Bronchial epithelial cell (primary cell): ENCODE data around the gene NTM. TPM values are rescaled to one million over a fixed set of nuclear protein-coding genes. Genes with fewer than 3 reads are reported as not detected.

Experiments used
- DNase-seq: peaks from one replicate; pipeline ENCODE4 v3.0.0-alpha.2; 2010; ENCODE audit warnings: low read depth
- FAIRE-seq: peaks from 2 replicates; lab custom pipeline; 2011; peaks lifted over from hg19 to GRCh38; lab: Jason Lieb, UNC
- H3K27me3 ChIP-seq: 2 replicates; pipeline ENCODE4 v1.5.1; 2011; ENCODE audit warnings: low read length; ENCODE audit not compliant: control insufficient read depth, insufficient read depth
- H3K36me3 ChIP-seq: 2 replicates; pipeline ENCODE4 v1.5.1; 2011; ENCODE audit warnings: low read length; ENCODE audit not compliant: control insufficient read depth, insufficient read depth
- H3K4me3 ChIP-seq: 2 replicates; pipeline ENCODE4 v1.5.1; 2011; ENCODE audit warnings: mild to moderate bottlenecking, low read depth, low read length, control low read depth
- total RNA-seq: library from RNA; depleted of rRNA; stranded (reverse); fragments of >200 nt; gene quantifications from 2 replicates; pipeline ENCODE4 v1.2.1, GENCODE V29; 2014
- TF ChIP-seq, protein P1 (sequence below): IDR thresholded peaks from 2 replicates; pipeline ENCODE4 v1.5.1; 2011; ENCODE audit warnings: mild to moderate bottlenecking, moderate library complexity, low read length, control low read depth, inconsistent platforms; ENCODE audit not compliant: insufficient read depth, severe bottlenecking

Gene NTM
- total RNA-seq, 1 donor from 2014 or later = 4.2 TPM

- Histone ChIP-seq H3K27me3 (no peaks in the 10 kb centered on the region), H3K36me3 (no peaks in the 10 kb centered on the region), H3K4me3 (no peak overlapping the region)
- no peak for FAIRE-seq
- TF ChIP-seq, protein P1, sequence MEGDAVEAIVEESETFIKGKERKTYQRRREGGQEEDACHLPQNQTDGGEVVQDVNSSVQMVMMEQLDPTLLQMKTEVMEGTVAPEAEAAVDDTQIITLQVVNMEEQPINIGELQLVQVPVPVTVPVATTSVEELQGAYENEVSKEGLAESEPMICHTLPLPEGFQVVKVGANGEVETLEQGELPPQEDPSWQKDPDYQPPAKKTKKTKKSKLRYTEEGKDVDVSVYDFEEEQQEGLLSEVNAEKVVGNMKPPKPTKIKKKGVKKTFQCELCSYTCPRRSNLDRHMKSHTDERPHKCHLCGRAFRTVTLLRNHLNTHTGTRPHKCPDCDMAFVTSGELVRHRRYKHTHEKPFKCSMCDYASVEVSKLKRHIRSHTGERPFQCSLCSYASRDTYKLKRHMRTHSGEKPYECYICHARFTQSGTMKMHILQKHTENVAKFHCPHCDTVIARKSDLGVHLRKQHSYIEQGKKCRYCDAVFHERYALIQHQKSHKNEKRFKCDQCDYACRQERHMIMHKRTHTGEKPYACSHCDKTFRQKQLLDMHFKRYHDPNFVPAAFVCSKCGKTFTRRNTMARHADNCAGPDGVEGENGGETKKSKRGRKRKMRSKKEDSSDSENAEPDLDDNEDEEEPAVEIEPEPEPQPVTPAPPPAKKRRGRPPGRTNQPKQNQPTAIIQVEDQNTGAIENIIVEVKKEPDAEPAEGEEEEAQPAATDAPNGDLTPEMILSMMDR = no peak
- no peak for DNase-seq
These were observed 85.7 kb downstream of the NTM start for GRCh38 chr11:131455843-131456704.

GRCh38 chr11:131457163-131457562 is 86.7 kb downstream of the NTM start:
- TF ChIP-seq, protein P1 = no peak
- DNase-seq (no peak), FAIRE-seq (no peak)
- Histone ChIP-seq H3K4me3 (no peak overlapping the region), H3K36me3 (no peaks in the 10 kb centered on the region), H3K27me3 (no peaks in the 10 kb centered on the region)

DNA sequence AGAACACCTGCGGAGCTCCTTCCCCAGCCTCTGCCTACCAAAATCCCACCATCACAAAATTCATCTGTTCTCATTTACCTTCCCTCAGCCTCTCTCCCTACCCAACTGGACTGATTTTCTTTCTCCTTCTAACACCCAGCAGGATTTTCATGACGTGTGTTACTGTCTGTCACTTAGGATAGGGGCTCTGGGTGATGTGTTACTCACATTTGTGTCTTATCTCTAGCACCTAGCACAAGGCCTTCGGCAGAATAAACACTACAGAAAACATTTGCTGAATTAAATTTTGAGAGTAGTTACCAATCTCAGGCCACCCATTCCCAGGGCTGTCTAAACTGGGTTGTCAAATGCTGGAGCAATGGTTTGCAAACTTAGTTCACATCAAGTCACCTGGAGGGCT is 88.0 kb downstream of the NTM start:
- Histone ChIP-seq H3K27me3 (no peaks in the 10 kb centered on the region), H3K4me3 (no peak overlapping the region), H3K36me3 (no peaks in the 10 kb centered on the region)
- no peak for FAIRE-seq
- DNase-seq = no peak
- TF ChIP-seq, protein P1 = no peak

GRCh38 chr11:131460931-131461330 is 90.5 kb downstream of the NTM start:
- no peaks in the 10 kb centered on the region for H3K36me3 ChIP-seq
- TF ChIP-seq, protein P1 = no peak
- FAIRE-seq (no peak), DNase-seq (no peak)
- no peaks in the 10 kb centered on the region for H3K27me3 ChIP-seq
- no peak overlapping the region for H3K4me3 ChIP-seq

- DNase-seq (no peak), FAIRE-seq (no peak)
- H3K27me3 ChIP-seq = no peaks in the 10 kb centered on the region
- H3K36me3 ChIP-seq = no peaks in the 10 kb centered on the region
- TF ChIP-seq, protein P1 = no peak
- H3K4me3 ChIP-seq = no peak overlapping the region
These were observed 92.2 kb downstream of the NTM start for GRCh38 chr11:131462622-131463021.
